Ecto neural progenitor cell (in vitro differentiated cells): ENCODE data around the gene PTX4.
"Not testable (repeated sequence)": the region's sequence is repeated elsewhere in the genome, so short reads cannot be mapped to it uniquely, and the experiment has no call there.

Source experiments
- DNase-seq: peaks from one replicate; pipeline ENCODE4 v3.0.0-alpha.2; 2018; ENCODE audit warnings: low spot score

Gene PTX4

DNA sequence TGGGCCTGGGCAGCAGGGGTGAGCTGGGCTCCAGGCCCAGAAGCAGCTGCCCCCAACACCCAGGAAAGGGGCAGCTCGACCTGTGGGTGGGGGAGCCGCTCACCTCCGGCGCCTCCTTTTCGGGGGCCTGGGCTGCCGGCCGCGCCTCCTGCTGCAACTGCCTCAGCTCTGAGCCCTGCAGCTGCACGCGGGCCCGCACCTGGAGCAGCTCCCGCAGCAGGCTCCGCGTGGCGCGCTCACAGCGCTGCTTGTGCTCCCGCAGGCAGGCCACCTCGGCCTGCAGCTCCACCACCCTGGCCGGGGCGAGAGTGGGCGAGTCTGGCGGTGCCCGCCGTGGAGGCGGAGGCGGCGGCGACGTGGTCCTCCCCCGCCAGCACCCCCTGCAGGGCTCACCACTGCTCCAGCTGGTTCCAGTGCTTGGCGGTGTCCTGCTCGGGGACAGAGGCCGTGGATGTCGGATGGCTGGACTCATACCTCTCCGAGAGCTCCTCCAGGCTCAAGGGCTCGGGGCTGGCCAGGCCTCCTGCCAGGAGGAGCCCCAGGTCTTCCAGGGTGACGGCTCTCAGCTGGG lies 45.3 kb downstream of the PTX4 start:
- no peak for DNase-seq

DNA sequence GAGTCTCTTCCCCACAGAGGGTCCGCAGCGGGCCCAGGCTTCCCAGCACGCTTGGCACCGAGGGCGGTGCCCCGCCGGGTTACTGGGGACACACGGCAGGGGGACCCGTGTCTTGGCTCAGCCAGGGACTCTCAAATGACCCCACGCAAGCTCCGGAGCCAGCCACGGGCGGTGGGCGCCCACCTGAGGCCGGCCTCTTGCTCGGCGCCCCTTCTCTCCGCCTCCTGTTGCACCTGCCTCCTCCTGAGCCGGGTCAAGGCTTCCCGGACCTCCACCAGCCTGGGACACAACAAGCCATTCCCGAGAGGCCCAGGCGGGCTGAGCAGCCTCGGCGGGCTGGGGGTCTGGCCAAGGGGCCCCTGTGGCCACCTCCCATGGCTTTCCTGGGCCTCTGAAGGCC lies 46.0 kb downstream of the PTX4 start:
- DNase-seq = no peak

DNA sequence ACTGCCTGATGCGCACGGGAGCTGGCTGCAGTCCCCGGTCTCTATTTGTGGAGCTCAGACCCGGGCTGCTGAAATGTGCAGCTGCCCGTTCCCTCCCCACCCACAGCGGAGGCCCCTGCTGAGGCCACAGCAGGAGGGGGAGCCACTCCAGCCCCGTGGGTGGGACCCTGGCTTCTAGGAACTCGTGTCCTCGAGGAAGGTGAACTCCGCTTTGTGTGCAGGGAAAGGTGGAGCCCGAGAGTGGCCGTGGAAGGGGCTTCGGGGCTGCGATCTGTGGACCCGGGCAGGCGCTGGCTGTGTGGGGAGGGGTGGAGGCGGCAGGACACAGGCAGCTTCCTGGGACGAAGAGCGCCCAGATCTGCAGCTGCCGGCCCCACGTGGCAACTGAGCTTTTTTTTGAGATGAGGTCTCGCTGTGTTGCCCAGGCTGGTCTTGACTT lies 47.3 kb downstream of the PTX4 start:
- DNase-seq = no peak

DNA sequence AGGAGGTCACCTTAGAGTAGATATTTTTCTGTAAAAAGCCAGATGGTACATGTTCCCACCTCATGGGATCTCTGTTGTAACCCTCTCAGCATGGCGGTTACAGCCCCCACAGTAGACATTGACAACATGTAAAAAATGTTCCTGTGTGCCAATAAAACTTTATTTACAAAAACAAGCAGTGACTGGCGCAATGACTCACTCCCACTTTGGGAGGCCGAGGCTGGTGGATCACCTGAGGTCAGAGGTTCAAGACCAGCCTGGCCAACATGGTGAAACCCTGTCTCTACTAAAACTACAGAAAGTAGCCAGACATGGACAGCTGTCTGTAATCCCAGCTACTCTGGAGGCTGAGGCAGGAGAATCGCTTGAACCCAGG lies 49.1 kb downstream of the PTX4 start:
- not testable (repeated sequence) for DNase-seq

DNA sequence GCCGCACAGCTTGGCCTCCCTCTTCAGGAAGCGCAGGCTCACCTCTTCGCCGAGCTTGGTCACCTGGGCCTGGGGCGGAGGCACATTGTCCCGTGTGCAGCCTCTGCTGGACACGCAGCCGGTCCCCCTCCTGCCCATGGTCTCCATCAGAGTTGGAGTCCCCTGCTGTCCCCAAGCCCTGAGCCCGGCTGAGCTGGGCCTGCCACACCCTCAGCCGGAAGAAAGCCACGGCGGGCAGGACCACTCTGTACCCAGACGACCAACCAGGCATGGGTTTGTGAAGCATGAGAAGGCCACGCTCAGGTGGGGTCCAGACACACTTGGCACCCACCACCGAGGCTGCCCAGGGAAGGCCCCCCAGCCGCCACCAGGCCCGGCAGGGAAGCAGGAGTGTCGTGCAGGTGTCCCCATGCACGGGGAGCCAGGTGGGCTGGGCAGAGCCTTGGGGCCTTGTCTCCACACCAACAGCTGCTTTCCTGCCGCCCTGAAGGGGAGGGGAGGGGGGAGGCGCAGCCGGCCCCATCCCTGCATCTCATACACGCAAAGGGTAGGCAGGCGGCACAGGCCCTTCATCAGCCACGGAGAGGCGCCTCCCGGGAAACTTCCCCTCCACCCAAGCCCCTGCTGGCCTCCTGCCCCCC lies 49.6 kb downstream of the PTX4 start:
- no peak for DNase-seq

DNA sequence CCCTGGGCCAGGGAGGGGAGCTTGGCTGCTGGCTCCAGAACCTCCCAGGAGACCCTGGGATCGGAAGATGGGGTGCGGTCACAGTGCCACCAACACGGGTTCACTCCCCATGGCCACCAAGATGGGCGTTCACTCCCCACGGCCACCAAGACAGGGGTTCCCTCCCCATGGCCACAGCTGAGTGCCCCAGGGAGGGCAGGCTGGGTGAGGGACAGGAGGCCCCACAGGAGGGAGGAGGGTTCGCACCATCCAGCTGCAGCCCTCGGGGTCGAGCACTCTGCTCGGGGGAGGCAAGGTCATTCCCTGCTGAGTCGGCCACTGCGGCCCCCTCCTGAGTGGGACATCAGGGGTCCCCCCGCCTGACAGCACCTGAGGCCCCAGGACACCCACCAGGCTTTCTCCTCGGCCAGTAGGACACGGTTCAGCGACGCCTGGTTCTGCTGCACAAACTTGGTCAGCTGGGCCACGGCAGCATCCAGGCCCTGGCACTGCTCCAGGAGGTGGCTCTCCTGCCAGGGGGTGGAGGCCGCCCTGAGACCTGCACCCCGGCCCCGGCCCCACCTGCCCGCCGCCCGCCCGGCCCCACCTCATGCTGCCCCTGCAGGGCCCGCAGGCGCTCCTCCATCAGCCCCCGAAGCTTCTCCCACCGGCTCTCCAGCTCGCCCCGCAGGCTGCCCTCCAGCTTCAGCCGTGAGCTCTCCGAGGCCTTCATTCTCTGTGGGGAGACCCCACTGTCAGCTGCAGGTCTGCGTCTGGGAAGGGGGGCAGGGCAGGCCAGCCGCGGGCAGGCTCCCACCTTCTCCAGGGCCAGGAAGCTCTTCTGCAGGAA lies 50.3 kb downstream of the PTX4 start:
- no peak for DNase-seq

DNA sequence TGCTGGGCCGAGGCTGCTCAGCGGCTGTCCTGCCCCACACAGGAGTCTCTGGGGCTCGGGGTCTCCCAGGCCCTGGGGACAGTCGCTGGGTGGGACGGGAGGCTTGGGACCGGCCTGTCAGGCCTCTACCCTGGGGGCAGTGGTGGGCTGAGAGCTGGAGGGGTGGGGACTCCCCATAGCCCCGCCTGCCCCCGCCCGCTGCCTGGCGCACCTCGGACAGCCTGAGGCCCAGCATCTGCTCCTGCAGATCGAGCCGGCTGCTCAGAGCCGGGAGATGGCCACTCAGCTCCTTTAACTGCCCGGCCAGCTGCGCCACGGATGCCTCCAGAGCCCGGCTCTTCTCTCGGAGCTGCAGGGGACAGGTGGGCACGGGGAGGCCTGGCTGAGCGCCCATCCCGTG lies 51.1 kb downstream of the PTX4 start:
- no peak for DNase-seq

DNA sequence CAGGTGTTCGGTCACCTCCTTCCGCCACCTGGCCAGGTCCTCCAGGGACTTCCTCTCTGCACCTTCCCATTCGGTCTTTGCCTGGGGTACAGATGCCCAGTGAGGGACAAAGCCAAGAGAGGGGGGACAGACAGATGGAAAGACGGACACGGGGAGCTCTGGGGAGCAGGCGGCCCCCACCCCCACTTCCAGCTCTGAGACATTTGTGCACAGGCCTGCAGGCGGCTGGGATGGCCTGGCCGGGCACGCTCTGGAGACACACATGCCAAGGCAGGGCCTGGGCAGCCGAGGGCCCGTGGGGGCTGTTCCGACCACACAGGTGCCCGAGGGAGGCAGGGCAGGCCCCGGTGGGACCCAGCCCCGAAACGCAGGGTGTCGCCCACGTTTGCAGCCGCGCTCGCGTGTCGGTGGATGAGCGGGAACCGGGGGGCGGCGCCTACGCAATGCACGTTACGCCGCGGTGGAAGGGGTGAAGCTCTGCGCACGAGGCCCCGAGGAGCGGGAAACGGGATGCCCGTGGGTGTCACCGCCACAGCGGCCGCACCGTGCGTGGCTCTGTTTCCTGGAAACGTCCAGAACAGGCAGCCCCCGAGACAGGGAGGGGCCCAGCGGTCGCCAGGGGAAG lies 51.9 kb downstream of the PTX4 start:
- DNase-seq = no peak

DNA sequence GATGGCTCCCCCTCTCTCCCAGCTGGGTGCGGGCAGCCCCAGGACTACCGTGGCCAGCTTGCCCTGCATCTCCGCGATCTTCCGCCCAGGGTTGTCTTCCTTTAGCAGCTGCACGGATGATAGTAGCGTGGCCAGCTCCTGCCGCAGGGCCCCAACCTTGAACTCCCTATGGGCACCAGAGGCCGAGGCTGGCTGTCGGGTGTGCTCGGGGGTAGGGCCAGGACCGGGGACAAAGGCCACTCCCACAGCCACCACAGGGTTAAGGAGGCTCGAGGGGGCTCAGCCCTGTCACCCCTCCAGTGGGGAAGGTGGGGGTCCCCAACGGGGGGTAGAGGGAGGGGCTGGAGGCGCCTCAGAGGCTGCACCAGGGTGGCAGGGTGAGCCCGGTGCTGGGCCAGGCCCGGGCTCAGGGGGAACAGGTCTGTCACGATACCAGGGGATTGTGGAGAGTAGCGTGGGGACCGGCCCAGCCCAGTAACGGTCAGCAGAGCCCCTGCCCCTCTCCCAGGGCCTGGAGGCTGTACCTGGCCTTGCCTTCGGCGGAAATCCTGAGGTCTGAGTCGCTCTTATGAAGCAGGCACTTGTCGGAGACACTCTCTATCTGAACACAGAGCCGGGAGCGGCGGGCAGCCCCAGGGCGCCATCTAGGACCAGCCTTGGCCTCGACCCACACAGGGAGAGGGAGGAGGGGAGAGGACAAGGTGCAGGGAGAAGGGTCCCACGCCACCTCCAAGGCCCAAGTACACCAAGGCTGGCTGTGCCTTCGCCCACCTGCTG lies 52.6 kb downstream of the PTX4 start:
- DNase-seq = no peak
